Measurements from ENCODE around the gene PRTG. TPM values are rescaled to one million over a fixed set of nuclear protein-coding genes. Genes with fewer than 3 reads are reported as not detected.

The PRTG gene
- total and polyA plus RNA-seq, 2 of the 13 experiments (the other 11 are each of a cell fraction or from before 2014, with no cell fraction given): 13.2 to 22.3 TPM

DNA sequence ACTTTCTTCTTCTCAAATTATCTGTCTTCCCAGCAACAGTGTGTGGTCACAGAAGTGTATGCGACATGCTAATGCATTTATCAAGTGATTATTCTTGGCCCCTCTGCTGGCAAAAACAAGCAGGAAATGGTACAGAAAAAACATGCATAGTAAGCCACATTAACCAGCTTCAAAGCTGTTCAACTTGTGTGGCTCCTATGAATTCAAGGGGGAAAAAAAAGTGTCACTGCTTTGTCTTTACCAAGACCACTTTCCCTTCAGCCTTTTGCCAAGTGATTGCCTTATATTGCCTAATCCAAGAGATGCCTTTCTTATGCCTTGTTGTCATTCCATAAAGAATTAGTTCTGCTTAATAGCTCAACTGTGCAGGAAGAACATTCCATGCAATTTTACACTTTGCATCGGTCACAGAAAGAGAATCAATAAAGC, 39.1 kb downstream of the PRTG start:
- intact Hi-C loops (cut with micrococcal nuclease; ENCODE audit: unreplicated experiment) (no loop called here), in situ Hi-C loops (cut with HindIII; ENCODE audit: extremely low pct_ligation_motif_present, low pct_unique_long_range_greater_than_20kb) (no loop called here)
- no TSS peak for BruUV-seq (replicated peaks)
- peaks cover 8% of the 10 kb centered on the region; the same call in 1 of the 2 replicates for H3K4me1 ChIP-seq (ENCODE audit: insufficient read depth, low read length)
- H3K9me3 ChIP-seq (ENCODE audit: low read length): no peaks in the 10 kb centered on the region
- H3K4me3 ChIP-seq (replicated peaks in 1 of 3; ENCODE audit: insufficient read depth in 1 of 3, low read depth in 2 of 3, low read length in 3 of 3): no peak overlapping the region
- H3K79me2 ChIP-seq (ENCODE audit: insufficient read depth, low read length): peaks cover 9% of the 10 kb centered on the region
- H3K4me2 ChIP-seq (ENCODE audit: low read depth, low read length): no peak overlapping the region
- H3K9ac ChIP-seq (ENCODE audit: insufficient read depth, low read depth, low read length): no peak overlapping the region
- 96% methylated on average over 2 of the region's 2 CpGs for whole genome bisulfite sequencing (ENCODE audit: low lambda C conversion rate)
- no peaks in the 10 kb centered on the region; a peak in 1 of 5 replicates for H3K27me3 ChIP-seq (ENCODE audit: control insufficient read depth in 1 of 2, insufficient read depth in 2 of 2, low read length in 2 of 2)
- FAIRE-seq (no peak), DNase-seq (ENCODE audit: low spot score) (no peak), ATAC-seq (no peak)
- no peak overlapping the region for H2AFZ ChIP-seq (ENCODE audit: low read length)
- H4K20me1 ChIP-seq (ENCODE audit: insufficient read depth, low read length): no peaks in the 10 kb centered on the region
- no peaks in the 10 kb centered on the region for H3K36me3 ChIP-seq (replicated peaks in 1 of 2; ENCODE audit: control insufficient read depth in 1 of 2, insufficient read depth in 2 of 2, low read length in 2 of 2)
- ChIA-PET POLR2A (interaction anchor here (0.8 kb wide), 1 partner anchor 42 kb away, joined by 4 read pairs; no protein-coding TSS in a partner anchor), CTCF (ENCODE audit: low intra/inter-chr PET ratio, low total read pairs) (no interaction called here)
- no peak overlapping the region for H3K27ac ChIP-seq (ENCODE audit: extremely low read length, insufficient read depth, low read length)
- no peak for TF ChIP-seq ARHGAP35 (CRISPR knock-in tag; IDR thresholded peaks at IDR 0.05; ENCODE audit: borderline replicate concordance)

DNA sequence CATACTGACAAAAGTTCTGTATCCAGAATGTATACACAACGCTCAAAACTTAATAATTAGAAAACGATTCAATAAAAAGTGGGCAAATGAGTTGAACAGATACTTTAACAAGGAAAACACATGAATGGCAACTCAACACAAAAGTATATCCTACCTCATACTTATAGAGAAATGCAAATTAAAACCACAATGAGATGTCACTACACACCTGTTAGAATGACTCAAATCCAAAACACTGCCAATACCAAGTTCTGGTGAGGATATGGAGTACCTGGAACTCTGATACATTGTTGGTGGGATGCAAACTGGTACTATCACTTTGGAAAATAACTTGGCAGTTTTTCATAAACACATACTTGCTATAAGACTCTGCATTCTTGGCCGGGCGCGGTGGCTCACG, 42.1 kb downstream of the PRTG start:
- in situ Hi-C loops (cut with HindIII; ENCODE audit: extremely low pct_ligation_motif_present, low pct_unique_long_range_greater_than_20kb): no loop called here
- over 99% methylated on average over 6 of the region's 6 CpGs for WGBS (ENCODE audit: low lambda C conversion rate)

More for the DNA sequence above, 42.1 kb downstream of the PRTG start:
- H3K27me3 ChIP-seq (ENCODE audit: control insufficient read depth in 1 of 2, insufficient read depth in 2 of 2, low read length in 2 of 2): no peaks in the 10 kb centered on the region; a peak in 1 of 5 replicates
- ATAC-seq (no peak), FAIRE-seq (no peak), DNase-seq (ENCODE audit: low spot score) (no peak)
- H3K9ac ChIP-seq (ENCODE audit: insufficient read depth, low read depth, low read length): no peak overlapping the region
- H3K4me1 ChIP-seq (ENCODE audit: insufficient read depth, low read length): no peaks in the 10 kb centered on the region
- no peaks in the 10 kb centered on the region for H3K9me3 ChIP-seq (ENCODE audit: low read length)
- H4K20me1 ChIP-seq (ENCODE audit: insufficient read depth, low read length): no peaks in the 10 kb centered on the region
- intact Hi-C loops (cut with micrococcal nuclease; ENCODE audit: unreplicated experiment): no loop called here
- H3K79me2 ChIP-seq (ENCODE audit: insufficient read depth, low read length): peaks cover 9% of the 10 kb centered on the region
- TF ChIP-seq ZBTB42 (CRISPR knock-in tag; IDR thresholded peaks at IDR 0.05) (no peak), ZNF557 (CRISPR knock-in tag; IDR thresholded peaks at IDR 0.05) (no peak), PCBP1 (IDR thresholded peaks at IDR 0.05; ENCODE audit: borderline replicate concordance, low read depth, low read length) (no peak), RCOR2 (CRISPR knock-in tag; IDR thresholded peaks at IDR 0.05) (no peak), ZNF446 (CRISPR knock-in tag; IDR thresholded peaks at IDR 0.05) (no peak), TP53 (CRISPR knock-in tag; conservative IDR thresholded peaks at IDR 0.05) (no peak), HOXA3 (CRISPR knock-in tag; IDR thresholded peaks at IDR 0.05) (no peak), ARNT (IDR thresholded peaks at IDR 0.05) (no peak)
- TF ChIP-seq, protein P1, sequence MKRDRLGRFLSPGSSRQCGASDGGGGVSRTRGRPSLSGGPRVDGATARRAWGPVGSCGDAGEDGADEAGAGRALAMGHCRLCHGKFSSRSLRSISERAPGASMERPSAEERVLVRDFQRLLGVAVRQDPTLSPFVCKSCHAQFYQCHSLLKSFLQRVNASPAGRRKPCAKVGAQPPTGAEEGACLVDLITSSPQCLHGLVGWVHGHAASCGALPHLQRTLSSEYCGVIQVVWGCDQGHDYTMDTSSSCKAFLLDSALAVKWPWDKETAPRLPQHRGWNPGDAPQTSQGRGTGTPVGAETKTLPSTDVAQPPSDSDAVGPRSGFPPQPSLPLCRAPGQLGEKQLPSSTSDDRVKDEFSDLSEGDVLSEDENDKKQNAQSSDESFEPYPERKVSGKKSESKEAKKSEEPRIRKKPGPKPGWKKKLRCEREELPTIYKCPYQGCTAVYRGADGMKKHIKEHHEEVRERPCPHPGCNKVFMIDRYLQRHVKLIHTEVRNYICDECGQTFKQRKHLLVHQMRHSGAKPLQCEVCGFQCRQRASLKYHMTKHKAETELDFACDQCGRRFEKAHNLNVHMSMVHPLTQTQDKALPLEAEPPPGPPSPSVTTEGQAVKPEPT (CRISPR knock-in tag; IDR thresholded peaks at IDR 0.05; ENCODE audit: low read depth): no peak
- ChIA-PET CTCF (ENCODE audit: low intra/inter-chr PET ratio, low total read pairs) (no interaction called here), POLR2A (no interaction called here)
- no peaks in the 10 kb centered on the region for H3K36me3 ChIP-seq (replicated peaks in 1 of 2; ENCODE audit: control insufficient read depth in 1 of 2, insufficient read depth in 2 of 2, low read length in 2 of 2)
- H3K4me2 ChIP-seq (ENCODE audit: low read depth, low read length): no peak overlapping the region
- no peak overlapping the region for H3K4me3 ChIP-seq (replicated peaks in 1 of 3; ENCODE audit: insufficient read depth in 1 of 3, low read depth in 2 of 3, low read length in 3 of 3)
- H2AFZ ChIP-seq (ENCODE audit: low read length): no peak overlapping the region
- no peak overlapping the region for H3K27ac ChIP-seq (ENCODE audit: extremely low read length, insufficient read depth, low read length)
- no TSS peak for BruUV-seq (replicated peaks)

Measured in HepG2 (cell line).